GM12872 (cell line): ENCODE measurements around the gene NSFL1C.

ENCODE experiments used
- TF ChIP-seq, protein P1 (sequence below): IDR thresholded peaks from 3 replicates; pipeline ENCODE4 v1.5.1; 2011; ENCODE audit warnings: low read depth, mild to moderate bottlenecking, low read length, moderate library complexity; ENCODE audit not compliant: insufficient read depth

Gene NSFL1C

DNA sequence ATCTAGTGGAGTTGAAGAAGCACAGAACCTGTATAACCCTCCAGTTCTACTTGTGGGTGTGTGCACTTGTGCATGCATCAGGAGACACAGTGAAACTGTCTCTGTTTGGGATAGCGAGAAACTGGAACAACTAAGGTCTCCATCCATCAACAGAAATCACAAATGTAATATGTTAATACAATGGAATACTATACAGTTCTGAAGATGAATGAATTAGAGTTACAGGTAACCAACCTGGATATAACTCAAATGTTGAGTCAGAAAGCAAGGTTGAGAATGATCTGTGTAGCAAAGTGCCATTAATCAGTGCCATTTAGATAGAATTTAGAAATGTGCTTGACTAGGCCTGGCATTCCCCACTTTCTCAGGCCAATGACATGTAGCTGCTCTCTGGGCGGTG is 4.6 kb upstream of the NSFL1C start:
- TF ChIP-seq, protein P1, sequence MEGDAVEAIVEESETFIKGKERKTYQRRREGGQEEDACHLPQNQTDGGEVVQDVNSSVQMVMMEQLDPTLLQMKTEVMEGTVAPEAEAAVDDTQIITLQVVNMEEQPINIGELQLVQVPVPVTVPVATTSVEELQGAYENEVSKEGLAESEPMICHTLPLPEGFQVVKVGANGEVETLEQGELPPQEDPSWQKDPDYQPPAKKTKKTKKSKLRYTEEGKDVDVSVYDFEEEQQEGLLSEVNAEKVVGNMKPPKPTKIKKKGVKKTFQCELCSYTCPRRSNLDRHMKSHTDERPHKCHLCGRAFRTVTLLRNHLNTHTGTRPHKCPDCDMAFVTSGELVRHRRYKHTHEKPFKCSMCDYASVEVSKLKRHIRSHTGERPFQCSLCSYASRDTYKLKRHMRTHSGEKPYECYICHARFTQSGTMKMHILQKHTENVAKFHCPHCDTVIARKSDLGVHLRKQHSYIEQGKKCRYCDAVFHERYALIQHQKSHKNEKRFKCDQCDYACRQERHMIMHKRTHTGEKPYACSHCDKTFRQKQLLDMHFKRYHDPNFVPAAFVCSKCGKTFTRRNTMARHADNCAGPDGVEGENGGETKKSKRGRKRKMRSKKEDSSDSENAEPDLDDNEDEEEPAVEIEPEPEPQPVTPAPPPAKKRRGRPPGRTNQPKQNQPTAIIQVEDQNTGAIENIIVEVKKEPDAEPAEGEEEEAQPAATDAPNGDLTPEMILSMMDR: no peak

DNA sequence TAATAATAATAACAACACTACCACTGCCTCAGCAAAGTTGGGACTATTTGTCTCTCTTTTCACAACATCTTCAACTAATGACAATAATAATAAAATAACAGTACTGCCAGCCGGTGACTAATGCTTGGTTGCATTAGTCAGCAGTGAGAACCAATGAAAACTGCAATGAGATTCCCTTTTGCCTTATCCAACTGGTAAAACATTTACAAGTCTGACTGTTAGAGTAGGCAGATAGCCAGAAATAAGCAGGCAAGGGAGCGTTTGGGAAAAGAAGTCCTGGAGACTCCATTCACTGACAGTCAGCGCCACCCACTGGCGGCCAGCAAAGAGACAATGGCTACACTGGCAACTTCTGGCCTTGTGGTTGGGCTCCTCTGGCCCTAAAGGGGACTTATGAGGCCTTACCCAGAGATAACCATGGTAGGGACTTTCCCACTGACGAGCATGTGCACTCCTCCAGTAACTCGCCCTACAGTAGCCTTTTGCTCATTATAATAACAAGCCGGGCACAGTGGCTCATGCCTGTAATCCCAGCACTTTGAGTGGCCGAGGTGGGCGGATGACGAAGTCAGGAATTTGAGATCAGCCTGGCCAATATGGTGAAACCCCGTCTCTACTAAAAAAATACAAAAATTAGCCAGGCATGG is 3.4 kb upstream of the NSFL1C start:
- TF ChIP-seq, protein P1: peak; percentile 73

DNA sequence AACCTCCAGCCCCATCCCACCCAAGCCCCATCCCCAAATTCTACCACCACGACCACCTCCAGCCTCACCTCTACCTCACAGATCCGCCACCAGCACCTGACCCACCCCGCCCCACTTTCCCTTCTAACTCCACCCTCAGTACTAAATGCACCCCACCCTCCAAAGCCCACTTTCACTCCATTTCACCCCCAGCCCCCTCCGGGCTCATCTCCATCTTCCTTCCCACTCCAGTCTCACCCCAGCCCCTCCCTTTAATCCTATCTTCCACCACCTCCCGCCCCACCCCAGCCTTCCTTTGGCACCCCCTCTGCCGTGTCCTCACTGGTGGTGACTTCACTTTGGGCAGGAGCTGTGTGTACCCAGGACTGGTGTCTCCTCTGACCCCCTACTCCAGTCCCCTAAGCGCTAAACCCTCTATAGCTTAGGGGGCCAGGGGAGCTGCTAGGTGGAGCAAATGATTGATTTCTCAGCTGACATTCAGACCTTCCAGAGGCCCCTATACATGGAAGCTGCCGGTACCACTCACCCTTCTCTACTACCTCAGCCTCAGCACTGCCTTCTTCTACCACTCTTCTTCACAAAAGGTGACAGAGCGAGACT is 2.8 kb upstream of the NSFL1C start:
- TF ChIP-seq, protein P1: no peak

DNA sequence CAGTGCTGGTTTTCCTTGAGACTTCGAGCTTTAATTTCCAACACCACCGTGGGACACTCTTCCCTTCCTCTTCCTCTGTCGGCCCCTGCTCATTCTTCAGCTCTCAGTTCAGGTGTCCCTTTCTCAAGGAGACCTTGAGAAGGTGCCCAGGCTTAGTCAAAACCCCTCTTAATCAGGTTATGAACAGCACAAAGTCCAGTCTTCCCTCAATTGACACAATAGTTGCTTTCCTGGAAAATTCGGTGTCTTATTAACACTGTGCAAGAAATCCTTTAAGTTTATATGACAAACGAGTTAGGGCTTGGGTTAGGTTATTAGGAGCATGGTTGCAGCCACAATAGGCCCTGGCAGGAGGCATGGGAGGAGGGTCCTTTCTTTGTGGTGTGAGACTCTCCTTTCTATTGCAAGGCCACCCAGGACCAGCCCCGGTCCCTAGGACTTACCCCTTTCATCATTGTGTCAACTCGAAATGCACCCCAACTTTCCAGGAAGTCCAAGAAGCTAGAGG is 1.5 kb upstream of the NSFL1C start:
- TF ChIP-seq, protein P1: no peak

DNA sequence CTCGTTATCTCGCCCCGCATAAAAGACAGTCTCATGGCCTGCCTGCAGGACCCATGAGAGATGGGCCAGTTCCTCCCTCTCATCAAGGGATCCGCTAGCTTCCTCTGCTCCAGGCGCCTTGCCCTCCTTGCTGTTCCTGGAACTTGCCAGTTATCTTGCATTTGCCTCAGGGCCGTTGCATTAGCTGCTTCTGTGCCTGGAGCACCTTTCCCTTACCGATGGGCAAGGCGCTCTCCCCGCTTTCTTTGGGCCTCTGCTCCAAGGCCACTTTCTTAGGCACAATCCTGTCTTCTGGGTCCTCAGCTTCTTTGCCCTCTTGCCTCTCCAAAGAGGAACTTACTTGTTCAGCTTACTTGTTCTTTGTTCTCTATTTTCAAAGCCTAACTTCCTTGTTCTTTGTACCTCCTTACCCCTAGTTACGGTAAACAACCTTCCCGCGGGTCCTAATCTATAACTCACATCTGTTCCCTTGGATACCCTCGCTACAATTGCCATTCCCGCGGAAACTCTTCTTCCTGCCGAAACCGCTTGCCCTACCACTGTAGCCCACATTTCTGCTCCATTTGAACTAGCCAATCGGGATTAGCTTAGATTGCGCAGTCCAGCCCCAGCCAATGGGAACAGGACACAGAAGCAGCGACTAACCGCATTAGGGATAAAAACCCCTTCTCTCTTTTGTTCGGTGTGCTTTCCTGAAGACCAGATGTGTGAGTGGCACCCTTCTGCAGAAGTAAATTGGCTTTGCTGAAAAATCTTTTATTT is 887 bp upstream of the NSFL1C start:
- TF ChIP-seq, protein P1: no peak

DNA sequence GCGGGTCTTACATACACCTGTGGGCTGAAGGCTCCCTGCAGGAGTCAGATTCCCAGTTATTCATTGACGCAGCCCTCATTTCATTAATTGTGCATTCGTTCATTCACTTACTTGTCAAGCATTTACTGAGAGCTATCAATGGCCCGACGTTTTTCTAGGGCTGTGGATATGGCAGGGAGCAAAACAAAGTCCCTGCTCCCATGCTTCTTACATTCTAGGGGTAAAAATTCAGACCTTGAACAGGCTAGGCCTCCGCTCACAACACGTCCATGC is 369 bp upstream of the NSFL1C start:
- TF ChIP-seq, protein P1: no peak

DNA sequence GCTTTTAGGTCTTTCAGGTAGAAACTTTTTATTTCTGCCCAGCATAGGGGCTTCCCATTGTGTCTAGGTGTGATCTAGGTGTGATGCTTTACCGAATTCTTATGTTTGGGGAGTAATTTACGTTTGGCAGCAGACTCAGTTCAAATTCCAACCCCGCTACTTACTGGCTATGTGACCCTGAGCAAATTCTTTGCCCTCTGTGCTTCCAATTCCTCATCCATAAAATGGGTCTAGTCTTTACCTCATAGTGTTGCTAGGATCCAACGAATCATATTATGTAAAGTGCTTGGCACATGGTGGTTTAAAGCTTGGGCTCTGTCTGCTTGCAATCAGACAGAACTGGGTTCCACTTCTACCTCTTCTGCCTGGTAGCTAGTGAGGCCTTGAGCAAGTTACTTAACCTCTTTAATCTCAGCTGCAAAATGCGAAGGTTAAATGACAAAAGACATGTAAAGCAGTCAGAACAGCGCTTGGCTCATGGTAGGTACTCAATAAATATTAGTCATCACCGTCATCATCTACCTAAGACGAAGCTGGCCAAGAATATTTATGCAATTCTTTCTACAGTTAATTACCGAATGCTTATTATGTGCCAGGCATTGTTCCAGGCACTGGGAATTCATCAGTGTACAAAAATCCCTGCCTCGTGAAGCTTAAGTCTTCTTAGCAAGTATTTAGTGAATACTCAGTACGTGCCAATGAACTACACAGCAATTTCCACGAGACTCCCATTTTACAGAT is 1.0 kb downstream of the NSFL1C start:
- TF ChIP-seq, protein P1: no peak
